GM21825 (cell line): ENCODE results near the gene PID1.
"Not testable (repeated sequence)": the region's sequence is repeated elsewhere in the genome, so short reads cannot be mapped to it uniquely, and the experiment has no call there.

Source experiments
- ATAC-seq: cut with Tn5 transposase; IDR thresholded peaks from one replicate; pipeline ENCODE4 v1.9.1; 2021; ENCODE audit warnings: mild to moderate bottlenecking, moderate library complexity; ENCODE audit not compliant: unreplicated experiment

The PID1 gene

DNA sequence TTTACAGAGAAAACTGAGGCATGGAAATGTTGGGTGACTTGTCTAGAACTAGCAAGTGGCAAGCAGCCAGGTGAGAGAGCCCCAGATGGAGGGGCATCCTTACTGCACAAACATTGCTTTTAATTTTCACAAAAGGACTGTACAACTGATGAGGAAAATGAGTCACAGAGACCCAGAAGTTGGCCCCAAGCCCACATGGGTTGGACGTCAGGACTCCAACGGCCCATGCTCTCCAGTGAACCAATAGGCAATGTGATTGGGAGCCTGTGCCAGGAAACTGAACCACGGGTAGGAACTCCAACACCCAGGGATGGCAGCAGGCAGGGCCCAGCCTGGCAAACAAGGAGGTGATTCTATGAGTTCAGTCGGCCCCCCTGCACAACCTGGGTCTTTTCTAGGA is 50.8 kb downstream of the PID1 start:
- no peak for ATAC-seq

DNA sequence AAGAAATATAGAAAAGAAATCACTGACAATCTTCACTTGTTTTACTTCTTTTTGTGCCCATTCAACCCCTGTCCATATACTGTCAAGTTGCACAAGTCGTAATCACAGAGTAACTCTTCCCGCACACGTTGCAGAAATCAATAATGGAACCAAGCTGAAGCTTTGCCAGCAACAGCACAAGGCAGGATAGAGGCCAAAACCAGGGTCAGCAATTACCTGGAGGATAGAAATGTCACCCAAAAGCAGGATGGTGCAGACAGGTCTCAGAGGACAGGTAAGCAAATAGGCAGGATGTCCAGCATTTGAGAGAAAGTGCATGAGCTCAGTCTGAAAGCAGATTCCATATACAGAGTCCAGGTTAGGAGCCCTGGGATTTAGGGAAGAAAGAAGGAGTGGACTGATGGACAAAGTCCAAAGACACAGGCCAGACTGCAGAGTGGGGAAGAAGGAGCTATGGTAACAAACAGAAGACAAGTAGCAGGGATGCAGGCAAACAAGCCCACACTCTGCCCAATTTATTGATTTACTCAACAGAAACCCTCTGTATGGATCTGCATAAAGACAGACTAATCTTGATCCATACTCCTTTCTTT is 52.7 kb downstream of the PID1 start:
- ATAC-seq, result no peak

DNA sequence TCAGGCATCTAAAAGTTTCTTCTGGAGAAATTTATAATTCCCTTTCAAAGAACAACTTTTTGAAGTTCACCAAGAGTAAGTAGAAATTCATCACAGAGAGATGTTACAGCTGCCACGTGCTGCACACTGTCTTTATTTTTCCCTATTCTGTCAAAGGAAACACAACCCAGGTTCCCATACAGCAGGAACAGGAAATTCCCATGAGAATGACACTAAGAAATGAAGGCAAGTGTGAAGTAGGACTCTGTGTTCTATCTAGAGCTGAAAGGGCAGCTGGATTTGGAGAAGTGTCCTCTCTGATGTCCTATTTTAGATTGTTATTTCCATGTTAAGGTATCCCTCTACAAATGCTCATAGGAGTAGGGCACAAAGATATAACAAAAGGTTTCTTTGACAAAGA is 58.8 kb downstream of the PID1 start:
- no peak for ATAC-seq

DNA sequence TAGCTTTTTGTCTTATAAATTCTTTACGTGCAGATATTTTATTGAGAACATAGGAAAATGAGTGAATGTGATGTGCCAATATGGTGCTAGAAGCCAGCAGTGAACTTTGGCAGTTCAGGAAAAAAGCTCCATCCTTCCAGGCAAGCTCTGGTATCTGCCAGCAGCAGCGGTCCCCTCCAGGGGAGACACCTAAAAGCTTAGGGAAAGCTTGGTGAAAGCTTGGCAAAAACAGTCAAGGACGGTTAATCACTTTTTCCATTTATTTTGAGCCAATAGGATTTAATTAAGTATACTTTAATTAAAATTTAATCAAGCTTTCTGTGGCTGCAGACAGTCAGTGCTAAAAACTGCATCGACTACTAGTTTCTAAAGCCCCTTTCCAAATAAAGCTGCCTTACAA is 60.4 kb downstream of the PID1 start:
- no peak for ATAC-seq

DNA sequence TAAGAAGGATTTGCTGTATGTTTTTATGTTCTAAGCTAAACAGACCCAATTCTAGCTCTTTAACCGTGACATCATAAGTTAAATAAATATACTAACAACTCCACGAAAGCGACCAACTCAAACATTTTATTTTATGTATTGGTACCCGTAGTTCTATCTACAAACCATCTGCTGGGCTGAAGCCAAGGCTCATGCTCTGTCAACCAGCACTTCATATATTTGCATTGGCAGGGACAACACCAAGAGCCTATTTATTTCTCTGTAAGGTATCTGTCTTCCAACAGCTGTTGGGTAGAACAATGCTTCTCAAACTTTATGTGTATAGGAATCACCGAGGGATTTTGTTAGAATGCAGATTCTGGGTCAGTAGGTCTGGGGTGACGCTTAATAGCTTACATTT is 64.5 kb downstream of the PID1 start:
- no peak for ATAC-seq

DNA sequence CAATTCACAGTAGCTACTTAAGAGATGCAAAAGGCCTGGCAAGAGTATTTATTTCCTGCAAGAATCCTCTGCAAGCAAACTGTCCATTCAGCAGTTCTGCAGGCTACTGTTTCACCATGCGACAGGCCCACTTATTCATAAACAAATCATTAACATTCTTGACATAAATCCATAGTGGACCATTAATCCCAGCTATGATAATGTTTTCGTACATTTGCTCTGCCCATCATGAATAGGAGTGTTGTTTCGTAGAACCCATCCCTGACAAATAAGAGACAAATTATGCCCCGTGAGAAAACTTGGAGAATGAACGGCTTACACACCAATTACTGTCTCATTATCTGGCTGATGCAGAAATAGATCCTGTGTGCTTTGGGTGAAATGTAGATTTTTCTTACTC is 65.4 kb downstream of the PID1 start:
- no peak for ATAC-seq

DNA sequence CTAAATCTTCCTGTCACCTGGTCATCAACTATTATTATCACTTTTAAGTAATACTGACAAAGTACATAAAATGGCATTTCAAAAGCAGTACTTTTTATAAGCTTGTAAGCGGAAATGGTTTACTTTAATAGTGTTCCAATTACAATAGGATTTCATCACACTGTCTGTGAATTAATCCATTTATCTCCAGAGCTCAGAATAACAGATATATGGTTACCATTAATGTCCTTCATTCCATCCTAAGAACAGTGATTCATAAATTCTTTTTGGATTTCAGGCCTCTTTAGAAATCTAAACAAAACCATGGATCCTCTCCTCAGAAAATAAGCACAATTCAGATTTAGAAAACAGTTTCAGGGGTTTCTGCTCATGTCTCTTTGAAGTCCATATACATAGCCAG is 68.4 kb downstream of the PID1 start:
- ATAC-seq, result no peak

DNA sequence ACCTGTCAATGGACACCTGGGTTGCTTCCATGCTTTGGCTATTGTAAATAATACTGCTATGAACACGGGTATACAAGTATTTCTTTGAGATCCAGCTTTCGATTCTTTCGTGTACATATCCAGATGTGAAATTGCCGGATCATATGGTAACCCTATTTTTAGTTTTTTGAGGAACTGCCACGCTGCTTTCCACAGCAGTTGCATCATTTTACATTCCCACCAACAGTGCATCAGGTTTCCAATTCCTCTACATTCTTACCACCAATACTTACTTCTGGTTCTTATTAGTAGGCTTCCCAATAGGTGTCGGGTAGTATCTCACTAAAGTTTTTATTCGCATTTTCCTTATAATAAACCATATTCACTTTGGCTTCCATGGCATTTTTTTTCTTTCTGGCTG is 69.6 kb downstream of the PID1 start:
- no peak for ATAC-seq

DNA sequence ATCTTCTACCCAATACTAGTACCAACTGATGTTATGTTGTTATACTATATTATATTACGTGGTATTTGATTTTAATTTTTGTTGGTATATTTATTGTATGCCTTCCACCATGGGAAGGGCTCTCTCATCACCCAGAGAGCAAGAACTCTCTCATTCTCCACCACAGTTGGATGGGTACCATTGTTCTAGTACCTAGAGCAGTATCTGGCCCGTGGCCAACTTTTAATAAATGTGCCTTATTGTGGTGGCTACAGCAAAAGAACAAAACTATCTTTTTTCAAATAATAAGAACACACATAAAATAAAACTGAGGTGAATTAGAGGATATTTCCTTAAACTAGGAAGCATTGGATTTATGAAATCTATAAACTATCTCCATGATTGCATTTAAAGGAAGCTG is 71.8 kb downstream of the PID1 start:
- ATAC-seq, result no peak

DNA sequence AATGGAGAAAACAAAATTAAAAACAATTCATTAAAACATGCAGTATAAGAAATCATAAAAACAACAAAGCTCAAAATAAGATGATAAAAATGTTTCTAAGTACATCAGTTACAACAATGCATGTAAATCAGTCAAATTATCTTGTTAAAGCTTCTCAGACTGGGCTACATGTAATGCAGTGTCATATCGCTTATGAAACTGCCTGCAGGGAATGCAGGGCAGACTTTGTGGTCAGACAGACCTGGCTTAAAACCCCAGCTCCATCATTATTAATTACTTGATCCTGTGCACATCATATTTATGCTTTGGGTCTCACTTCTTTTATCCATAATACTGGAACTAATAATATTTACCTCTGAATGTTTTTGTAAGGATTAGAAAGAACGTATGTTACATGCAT is 74.6 kb downstream of the PID1 start:
- ATAC-seq, result no peak

DNA sequence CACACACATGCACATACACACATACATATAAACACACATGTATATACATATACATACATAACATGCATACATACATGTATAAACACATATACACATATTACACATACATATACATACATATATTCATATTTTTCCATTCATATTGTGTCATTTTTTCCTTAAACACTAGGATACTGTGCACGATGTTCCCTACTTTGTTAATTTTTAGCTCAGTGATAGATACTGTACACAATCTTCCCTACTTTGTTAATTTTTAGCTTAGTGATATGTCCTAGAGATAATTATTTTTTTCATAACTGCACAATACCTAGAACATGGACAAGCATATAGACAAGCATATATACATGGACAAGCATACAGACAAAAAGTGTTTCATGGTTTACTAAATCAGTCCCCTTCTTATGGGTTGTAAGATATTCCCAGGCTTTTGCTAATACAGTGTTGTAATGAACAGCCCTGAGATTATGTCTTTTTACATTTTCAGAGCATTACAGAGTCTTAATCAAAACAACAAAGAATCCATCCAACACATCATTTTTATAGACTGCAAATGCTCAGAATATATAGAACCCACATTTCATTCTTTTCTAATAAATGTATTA is 75.6 kb downstream of the PID1 start:
- ATAC-seq, result no peak

DNA sequence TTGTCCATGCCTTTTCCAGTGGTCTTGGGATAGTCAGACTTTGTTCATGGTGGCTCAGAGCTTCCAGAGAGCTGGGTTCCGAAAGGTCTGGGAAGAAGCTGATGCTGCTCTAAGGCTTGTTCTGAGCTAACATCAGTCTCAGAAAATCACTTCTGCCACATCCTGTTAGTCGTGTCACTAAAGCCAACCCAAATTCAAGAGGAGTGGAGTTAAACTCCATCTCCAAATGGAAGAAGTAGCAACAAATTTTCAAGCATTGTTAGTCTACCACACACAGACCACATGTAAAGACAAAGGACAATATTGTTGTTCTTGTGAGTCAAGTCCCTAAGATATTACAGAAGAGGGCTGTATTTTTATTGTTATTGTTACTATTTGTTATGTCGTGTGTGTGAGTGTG is 77.8 kb downstream of the PID1 start:
- no peak for ATAC-seq

DNA sequence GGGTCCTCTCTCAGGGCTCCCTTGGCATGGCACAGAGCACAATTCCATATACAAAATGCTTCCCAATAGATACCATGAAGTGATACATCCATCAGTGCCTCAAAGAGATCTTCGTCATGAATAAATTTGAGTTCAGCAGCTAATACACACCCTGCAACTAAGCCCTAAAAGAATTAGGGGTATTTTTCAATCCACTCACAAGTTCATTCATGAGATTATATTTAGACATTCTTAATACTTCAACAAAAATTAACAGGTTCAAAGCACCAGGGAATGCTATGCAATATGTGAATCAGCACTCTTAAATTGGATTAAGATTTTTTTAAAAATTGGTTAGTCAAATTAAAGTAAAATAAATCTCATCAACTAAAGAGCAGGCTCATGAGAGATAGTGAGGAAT is 79.7 kb downstream of the PID1 start:
- no peak for ATAC-seq

DNA sequence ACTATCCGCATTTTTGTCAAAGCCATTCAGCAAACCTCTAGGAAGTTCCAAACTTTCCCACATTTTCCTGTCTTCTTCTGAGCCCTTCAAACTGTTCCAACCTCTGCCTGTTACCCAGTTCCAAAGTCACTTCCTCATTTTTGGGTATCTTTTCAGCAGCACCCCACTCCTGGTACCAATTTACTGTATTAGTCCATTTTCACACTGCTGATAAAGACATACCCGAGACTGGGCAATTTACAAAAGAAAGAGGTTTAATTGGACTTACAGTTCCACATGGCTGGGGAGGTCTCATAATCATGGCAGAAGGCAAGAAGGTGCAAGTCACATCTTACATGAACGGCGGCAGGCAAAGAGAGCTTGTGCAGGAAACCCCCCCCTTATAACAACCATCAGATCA is 84.0 kb downstream of the PID1 start:
- ATAC-seq, result not testable (repeated sequence)

DNA sequence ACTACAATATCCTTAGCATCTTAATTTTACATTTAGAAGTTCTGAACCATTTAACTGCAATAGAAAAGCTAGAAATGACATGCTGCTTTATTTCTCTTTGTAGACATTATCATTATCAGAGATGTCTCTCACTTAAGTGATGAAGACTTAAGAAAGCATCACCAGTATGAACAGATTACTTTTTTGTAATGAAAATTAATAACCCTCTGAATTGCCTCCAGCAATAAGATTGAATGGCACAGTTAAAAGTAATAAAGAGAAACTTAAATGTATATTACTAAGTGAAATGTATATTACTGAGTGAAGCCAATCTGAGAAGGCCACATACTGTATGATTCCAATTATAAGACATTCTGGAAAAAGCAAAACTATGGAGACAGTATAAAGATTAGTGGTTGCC is 89.4 kb downstream of the PID1 start:
- no peak for ATAC-seq

DNA sequence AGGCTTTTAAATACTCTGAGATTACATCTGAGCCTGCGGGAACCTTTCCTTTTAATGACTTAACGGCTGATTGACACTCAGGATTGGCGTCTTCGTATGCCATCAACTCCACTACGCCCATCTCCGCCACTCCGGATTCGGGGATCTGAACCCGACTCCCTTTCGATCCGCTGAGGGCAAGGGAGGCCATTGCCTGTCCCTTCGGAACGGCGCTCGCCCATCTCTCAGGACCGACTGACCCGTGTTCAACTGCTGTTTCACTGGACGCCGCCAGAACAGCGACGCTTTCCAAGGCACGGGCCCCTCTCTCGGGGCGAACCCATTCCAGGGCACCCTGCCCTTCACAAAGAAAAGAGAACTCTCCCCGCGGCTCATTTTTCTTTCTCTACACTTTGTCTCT is 90.4 kb downstream of the PID1 start:
- ATAC-seq, result no peak

DNA sequence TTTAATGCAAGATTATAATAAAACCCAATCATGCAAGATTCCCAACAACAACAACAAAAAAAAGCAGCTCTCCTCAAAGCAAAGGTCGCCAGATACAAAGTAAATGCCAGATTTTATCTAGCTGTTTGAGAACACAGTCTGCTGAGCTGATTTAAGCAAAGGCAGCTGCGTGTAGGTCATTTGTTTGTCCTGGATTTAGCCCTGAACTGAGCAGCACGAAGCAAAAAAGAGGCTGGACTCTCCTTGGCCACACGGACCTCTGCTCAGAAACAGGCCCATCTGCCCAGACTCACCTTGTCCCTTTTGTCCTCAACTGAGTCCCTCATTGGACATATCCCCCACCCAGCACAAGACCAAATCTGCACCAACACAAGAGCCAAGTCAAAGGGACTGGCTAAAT is 91.5 kb downstream of the PID1 start:
- no peak for ATAC-seq

DNA sequence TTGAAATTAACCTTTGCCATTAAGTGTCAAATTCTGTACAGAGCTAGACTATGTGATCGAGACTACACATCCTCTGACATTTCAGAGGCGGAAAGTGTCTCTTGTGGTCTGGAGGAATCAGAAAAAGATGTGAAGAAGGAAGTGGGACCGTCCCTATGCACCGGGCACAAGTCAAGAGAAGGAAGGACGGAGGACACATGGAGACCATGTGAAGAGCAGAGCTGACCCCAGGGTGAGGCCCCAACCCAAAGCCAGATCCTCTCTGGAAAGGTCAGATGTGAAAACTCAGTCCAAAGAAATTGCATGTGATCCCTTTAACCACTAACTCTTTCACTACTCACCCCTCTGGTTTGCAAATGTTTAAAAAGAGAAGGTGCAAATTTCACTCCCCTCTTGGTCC is 92.4 kb downstream of the PID1 start:
- ATAC-seq, result no peak

DNA sequence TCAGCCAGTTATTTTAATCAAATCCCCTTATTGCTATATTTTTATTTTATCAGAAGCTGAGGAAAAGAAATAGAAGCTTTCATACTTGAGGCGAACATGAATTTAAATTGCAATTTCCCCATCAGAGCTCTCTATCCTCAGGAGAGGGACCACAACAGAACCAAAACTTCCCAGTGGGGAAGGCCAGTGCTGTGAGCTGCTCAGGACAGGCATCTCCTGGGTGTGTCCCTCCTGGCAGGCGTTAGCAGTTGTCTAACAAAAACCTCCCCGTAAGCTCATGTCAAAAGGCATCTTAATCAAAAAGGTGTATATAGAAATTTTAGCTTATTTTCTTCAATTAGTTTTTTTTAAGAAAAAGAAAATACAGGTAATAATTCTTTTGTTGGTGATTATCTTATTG is 93.0 kb downstream of the PID1 start:
- ATAC-seq, result no peak

DNA sequence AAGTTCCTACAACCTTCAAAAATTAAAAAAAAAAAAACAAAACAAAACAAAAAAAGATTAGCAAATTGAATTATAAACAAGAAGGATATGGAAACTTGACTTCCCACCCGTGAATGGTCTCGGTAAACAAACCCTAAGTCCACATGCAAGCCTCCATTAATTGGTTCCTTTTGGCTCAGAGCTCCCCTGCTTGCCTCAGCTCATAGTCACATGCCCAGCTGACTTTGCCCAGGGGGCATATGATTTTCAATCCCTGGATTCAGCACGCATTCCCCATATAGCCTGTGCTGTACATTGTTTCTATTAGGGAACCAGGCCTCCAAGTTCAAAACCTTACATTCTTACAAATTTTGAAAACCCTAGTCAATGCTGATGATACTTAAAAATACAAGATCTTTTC is 95.0 kb downstream of the PID1 start:
- ATAC-seq, result no peak

DNA sequence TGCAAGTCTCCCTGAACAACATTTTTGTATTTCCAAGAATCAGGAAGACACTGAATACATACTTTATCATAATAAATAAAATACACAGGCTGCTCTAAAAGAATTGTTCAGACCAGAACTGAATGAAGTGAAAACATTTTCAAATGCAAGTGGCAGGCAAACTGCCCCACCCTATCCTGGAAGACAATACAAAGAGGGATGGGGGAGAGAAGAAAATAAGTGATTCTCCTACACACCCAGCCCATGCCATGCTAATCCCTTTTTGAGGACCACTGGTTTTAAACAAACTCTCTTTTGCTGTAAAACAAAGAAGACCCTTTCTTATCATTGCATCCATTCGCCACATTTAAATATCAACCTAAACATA is 95.6 kb downstream of the PID1 start:
- ATAC-seq, result no peak

DNA sequence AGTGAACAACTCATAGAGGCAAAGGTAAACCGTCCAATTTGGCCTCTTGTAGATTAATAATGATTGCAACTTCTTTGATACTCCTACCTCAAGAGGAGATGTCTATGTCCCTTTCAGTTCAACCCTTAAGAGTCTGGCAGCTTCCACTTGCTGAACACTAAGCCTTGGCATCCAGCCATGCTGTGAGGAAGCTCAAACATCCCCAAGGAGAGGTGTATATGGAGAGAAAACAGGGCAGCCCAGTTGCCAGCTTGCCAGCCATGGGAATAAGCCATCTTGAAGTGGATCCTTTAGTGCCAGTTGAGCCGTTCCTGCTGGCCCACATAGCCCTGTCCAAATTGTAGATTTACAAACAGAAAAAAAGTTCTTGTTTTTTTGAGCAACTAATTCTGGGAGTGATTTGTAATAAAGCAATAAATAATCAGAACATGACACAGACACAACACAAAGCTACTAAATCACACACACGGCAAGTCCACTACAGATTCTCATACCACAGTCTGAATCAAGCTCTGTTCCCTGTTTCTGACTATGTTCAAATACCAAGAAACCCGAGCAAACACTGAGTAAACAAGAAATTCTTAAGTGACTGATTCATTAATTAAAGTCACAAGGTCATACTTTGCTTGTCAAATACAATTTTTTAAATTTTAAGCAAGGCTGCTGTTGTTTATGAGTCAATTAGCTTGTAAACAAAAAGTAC is 96.1 kb downstream of the PID1 start:
- ATAC-seq, result no peak

DNA sequence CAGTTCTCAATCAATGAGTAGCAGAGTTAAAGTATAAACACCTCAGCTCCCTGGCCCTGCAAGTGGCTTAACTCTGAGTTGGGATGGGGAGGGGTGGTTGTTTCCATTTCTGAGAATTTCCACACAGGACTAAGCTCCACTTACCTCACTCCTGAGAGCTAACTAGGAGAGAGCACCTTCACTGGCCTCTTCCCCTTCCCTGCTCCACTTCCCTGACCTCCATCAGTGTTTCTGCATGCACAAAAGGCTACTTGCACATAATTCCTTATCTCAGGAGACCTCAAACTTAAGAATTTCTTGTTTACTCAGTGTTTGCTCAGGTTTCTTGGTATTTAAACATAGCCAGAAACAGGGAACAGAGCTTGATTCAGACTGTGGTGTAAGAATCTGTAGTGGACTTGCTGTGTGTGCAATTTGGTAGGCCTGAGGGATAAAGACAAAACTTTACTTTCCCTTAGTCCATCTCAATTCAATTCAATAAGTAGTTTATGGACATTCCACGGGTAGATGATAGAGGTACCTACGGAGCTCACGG is 97.2 kb downstream of the PID1 start:
- ATAC-seq, result no peak
